IPS-18a (cell line): Measurements from ENCODE around the gene SOX9.

Experiments used
- H3K27ac ChIP-seq: one replicate; pipeline ENCODE4 v1.5.1; 2013; ENCODE audit warnings: low read length
- H3K27me3 ChIP-seq: one replicate; pipeline ENCODE4 v1.6.1; 2013; ENCODE audit warnings: mild to moderate bottlenecking, low read length; ENCODE audit not compliant: control insufficient read depth, insufficient read depth
- H3K36me3 ChIP-seq: one replicate; pipeline ENCODE4 v1.6.1; 2013; ENCODE audit warnings: low read depth, low read length; ENCODE audit not compliant: control insufficient read depth
- H3K4me1 ChIP-seq: one replicate; pipeline ENCODE4 v1.6.1; 2013; ENCODE audit warnings: low read depth, low read length; ENCODE audit not compliant: control insufficient read depth
- H3K4me3 ChIP-seq: one replicate; pipeline ENCODE4 v1.5.1; 2013; ENCODE audit warnings: low read length
- H3K9ac ChIP-seq: one replicate; pipeline ENCODE4 v1.6.1; 2013; ENCODE audit warnings: mild to moderate bottlenecking, low read length, moderate library complexity
- H3K9me3 ChIP-seq: one replicate; pipeline ENCODE4 v1.6.1; 2013; ENCODE audit warnings: low read depth, low read length; ENCODE audit not compliant: control insufficient read depth

Gene SOX9

DNA sequence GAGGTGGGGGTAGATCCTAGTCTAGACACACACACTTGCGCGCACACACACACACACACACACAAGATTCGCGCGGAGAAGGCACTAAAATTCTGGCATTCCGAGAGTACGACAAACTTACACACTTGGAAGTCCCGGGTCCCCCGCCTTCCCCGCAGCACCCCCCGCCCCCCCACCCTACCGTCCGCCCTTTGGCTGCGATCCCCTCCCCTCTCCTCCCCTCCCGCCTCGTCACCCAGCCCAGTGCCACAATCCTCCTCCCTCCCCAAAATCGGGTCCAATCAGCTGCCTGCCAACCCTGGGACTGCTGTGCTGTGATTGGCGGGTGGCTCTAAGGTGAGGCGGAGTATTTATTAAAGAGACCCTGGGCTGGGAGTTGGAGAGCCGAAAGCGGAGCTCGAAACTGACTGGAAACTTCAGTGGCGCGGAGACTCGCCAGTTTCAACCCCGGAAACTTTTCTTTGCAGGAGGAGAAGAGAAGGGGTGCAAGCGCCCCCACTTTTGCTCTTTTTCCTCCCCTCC lies at the start of gene SOX9:
TSS of gene SOX9 (plus strand) at position 379 of the 522 bp plus-strand sequence. CDS start 372 bp downstream, outside the sequence.
- no peak within 1 kb of the TSS for H3K27ac ChIP-seq
- peaks cover 63% of the 10 kb centered on the region for H3K27me3 ChIP-seq
- peak within 1 kb of the TSS; percentile 88 for H3K4me3 ChIP-seq
- H3K36me3 ChIP-seq: no peaks in the 10 kb centered on the region
- H3K9ac ChIP-seq: peak within 1 kb of the TSS; percentile 22
- H3K4me1 ChIP-seq: peaks cover 27% of the 10 kb centered on the region
- H3K9me3 ChIP-seq: no peaks in the 10 kb centered on the region

DNA sequence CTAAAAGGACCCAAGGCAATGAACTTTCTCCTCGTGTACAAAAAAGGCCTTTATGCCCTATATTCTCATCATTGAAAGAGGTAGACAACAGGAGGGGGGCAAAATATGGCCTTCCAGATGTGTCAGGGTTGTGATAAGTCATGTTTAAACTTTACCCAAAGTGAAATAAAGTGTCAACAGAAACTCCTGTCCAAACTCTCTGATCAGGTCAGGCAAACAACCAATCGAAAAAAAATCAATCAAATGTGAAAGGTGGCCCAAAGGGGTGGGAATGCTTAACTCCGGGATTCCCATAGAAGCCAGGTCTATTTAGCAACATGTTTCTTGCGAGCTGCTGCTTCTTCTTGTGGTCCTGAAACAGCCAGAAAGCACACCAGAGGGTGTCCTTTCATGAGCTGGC lies 49.5 kb upstream of the SOX9 start:
- Histone ChIP-seq H3K4me1 (no peaks in the 10 kb centered on the region), H3K27ac (no peak overlapping the region), H3K9ac (no peak overlapping the region), H3K4me3 (no peak overlapping the region), H3K9me3 (no peaks in the 10 kb centered on the region), H3K36me3 (no peaks in the 10 kb centered on the region), H3K27me3 (no peaks in the 10 kb centered on the region)

DNA sequence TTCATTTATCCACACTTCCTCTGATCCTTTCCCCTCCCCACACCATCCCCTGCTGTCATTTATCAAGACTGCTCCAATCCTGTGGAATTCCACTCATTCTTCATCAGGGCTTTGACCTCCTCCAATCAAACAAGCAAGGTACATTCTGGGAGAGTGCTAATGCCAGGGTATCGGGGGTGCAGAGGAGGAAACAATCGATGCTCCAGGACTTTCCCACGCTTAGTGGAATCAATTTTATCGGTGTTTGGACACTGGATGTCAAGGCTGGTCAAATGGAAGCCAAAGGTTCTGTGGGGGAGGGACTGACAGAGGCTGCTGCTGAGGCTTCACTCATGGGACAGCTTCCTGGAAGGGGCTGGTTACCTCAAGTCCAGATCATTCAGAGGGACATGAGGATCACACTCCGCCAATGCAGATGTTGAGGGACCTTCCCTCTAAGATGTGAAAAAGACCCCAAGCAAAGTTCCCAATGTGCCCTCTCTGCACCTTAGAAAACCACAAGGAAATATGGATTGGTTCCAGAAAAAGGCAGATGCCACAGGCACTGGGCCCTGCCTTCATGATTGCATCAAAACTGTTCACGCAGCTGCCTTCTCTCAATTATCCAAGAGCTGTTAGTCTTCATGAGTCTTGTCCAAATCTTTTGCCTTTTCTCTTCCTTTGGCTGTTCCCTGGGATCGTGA lies 44.7 kb upstream of the SOX9 start:
- no peak overlapping the region for H3K27ac ChIP-seq
- H3K9ac ChIP-seq: no peak overlapping the region
- no peak overlapping the region for H3K4me3 ChIP-seq
- H3K9me3 ChIP-seq: no peaks in the 10 kb centered on the region
- H3K4me1 ChIP-seq: no peaks in the 10 kb centered on the region
- no peaks in the 10 kb centered on the region for H3K27me3 ChIP-seq
- H3K36me3 ChIP-seq: no peaks in the 10 kb centered on the region

DNA sequence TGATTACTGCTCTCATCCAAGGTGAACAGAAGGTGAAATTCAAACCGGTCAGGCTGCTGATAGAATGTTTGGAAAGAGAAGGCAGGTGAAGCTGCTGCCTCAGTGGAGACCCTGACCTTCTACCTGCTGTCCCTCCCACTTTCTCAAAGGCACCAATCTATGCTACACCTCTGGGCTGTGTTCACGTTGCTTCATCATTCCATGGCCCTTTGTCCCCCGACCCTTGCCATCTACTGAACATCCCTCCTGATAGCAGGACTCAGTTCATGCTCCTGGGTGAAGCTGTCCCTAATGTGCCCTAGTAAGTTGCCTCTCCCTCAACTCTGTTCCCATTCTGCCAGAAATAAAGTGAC lies 44.2 kb upstream of the SOX9 start:
- H3K9me3 ChIP-seq: no peaks in the 10 kb centered on the region
- no peaks in the 10 kb centered on the region for H3K27me3 ChIP-seq
- no peak overlapping the region for H3K9ac ChIP-seq
- no peak overlapping the region for H3K4me3 ChIP-seq
- H3K4me1 ChIP-seq: no peaks in the 10 kb centered on the region
- H3K27ac ChIP-seq: no peak overlapping the region
- H3K36me3 ChIP-seq: no peaks in the 10 kb centered on the region

DNA sequence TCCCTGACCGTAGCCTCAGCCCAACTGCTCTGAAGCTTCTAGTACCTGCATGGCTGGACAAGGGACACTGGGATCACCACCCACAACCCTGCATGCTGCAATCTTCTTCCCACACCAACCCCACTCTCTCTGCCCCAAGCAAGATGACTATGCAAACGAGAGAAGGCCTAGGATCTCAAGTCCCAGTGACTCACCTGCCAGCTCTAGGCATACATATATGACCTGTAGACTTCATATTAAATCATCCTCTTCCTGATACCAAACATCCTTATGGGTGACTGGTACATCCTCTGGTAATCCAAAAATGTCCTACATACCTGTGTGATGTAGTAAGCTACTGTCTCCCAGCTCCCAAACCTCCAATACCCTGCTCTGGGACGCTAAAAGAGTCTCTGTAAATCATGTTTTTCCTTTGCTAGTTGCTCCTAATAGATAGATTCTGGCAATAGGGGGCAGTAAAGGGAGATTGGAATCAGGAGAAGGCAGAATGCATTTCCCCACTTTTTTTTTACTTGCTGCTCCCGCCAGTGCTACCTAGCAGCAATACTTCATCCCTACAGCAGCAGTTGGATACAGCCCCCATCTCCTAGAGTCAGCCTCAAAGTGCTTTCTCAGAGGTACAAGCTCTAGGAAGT lies 43.4 kb upstream of the SOX9 start:
- no peaks in the 10 kb centered on the region for H3K4me1 ChIP-seq
- H3K4me3 ChIP-seq: no peak overlapping the region
- no peak overlapping the region for H3K9ac ChIP-seq
- no peaks in the 10 kb centered on the region for H3K9me3 ChIP-seq
- H3K27me3 ChIP-seq: no peaks in the 10 kb centered on the region
- H3K36me3 ChIP-seq: no peaks in the 10 kb centered on the region
- H3K27ac ChIP-seq: no peak overlapping the region

DNA sequence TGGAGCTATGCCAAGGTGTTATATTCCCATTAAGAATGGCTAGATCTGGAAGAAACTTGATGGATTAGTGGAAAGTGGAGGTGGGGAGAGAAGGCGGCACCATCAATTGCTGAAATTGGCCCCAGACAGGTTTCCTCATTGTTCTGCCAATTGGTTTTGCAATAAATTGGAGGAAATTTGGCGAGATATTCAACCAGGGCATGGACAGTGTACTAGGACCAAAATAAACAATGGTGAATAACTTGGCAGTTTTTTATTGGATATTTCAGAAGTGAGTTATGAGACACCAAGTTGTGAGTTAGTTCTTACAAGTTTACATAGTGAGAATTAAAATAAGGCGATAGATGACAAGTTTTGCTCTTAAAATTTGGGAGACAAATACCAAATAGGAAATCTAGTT lies 41.1 kb upstream of the SOX9 start:
- H3K9ac ChIP-seq: no peak overlapping the region
- H3K27ac ChIP-seq: no peak overlapping the region
- no peaks in the 10 kb centered on the region for H3K36me3 ChIP-seq
- no peak overlapping the region for H3K4me3 ChIP-seq
- H3K4me1 ChIP-seq: no peaks in the 10 kb centered on the region
- H3K9me3 ChIP-seq: no peaks in the 10 kb centered on the region
- H3K27me3 ChIP-seq: no peaks in the 10 kb centered on the region

DNA sequence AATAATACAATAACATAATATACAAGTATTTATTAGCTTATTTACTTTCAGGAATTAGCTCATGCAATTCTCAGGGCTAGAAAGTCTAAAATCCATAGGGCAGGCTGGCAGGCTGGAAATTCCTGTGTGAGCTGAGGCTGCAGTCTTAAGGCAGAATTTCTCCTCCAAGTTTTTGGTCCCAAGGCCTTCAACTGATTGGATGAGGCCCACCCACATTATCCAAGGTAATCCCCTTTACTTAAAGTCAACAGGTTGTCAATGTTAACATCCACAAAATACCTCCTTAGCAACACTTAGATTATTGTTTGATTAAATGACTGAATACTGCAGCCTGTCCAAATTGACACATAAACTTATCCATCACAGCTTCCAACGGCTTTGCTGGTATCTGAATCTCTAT lies 32.9 kb upstream of the SOX9 start:
- no peak overlapping the region for H3K4me3 ChIP-seq
- no peaks in the 10 kb centered on the region for H3K27me3 ChIP-seq
- H3K27ac ChIP-seq: no peak overlapping the region
- no peaks in the 10 kb centered on the region for H3K4me1 ChIP-seq
- no peaks in the 10 kb centered on the region for H3K9me3 ChIP-seq
- H3K9ac ChIP-seq: no peak overlapping the region
- no peaks in the 10 kb centered on the region for H3K36me3 ChIP-seq

DNA sequence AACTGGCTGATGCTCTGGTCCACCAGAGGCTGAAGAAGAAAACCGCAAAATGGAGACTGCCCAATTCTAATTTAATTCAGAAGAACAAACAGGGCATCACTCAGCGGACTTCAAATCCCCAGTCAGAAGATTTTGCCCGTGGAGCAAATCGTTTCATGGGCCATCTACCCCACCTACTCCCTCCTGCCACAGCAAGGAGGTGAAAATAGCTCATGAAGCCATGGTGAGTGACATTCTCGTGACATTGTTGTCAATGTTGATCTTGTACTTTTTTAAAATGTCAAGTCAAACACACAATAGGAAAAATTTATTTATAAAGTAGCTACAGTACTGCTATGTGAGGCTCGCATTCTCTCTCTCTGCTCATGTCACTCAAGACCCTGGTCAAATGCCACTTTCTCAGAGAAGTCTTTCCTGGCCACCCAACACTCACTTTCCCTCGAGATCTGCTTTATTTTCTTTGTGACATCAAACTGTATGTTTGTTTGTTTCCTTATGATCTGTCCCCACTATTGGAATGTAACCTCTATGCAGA lies 31.3 kb upstream of the SOX9 start:
- H3K27me3 ChIP-seq: no peaks in the 10 kb centered on the region
- no peaks in the 10 kb centered on the region for H3K4me1 ChIP-seq
- no peaks in the 10 kb centered on the region for H3K36me3 ChIP-seq
- H3K27ac ChIP-seq: no peak overlapping the region
- no peak overlapping the region for H3K9ac ChIP-seq
- H3K9me3 ChIP-seq: no peaks in the 10 kb centered on the region
- H3K4me3 ChIP-seq: no peak overlapping the region

DNA sequence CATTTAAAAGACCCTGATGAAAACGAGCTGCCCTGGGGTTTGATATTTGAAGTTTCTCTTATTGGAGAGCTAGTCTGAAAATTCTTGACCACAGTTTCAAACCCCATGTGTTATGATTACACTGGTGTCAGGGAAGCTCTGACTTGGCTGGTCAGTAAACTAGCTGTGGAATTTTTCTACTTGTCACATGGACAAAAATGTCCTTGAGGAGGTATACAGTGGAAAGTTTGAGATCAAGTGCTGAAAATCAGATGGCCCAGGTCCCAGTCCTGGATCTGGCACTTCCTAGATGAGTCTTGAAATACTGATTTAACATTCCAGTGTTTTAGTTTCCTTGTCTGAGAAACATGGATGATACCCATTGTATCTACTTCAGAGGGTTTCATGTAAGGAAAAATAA lies 30.7 kb upstream of the SOX9 start:
- Histone ChIP-seq H3K27ac (no peak overlapping the region), H3K4me3 (no peak overlapping the region), H3K4me1 (no peaks in the 10 kb centered on the region), H3K36me3 (no peaks in the 10 kb centered on the region), H3K27me3 (no peaks in the 10 kb centered on the region), H3K9me3 (no peaks in the 10 kb centered on the region), H3K9ac (no peak overlapping the region)

DNA sequence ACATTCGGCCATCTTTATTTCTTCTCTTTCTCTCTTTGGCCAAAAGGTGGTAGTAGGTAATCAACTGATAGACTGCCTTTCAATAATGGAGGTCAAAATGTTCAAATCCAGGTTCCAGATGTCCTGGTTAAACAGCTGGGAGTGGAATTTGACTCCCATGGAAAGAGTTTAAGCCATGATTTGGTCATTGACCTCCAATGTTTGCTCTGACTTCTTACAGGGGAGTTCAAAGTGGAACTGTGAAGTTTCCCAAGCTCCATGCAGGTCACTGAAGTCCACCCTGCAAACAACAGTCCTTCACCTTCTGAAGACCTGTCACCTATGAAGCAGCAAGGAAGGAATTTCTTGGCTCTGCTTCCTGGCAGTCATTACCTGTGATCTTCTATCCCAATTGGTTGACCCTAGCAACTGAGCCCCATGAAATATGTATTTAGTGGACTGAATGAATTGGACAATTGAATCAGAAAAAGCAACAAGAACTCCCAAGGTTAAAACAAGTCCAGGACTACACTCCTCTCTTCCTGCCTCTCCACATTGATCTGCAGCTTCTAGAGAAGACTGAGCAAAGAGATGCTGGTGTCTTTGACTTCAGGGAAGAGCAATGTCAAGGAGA lies 28.0 kb upstream of the SOX9 start:
- no peak overlapping the region for H3K27ac ChIP-seq
- H3K9ac ChIP-seq: no peak overlapping the region
- no peaks in the 10 kb centered on the region for H3K9me3 ChIP-seq
- H3K36me3 ChIP-seq: no peaks in the 10 kb centered on the region
- H3K27me3 ChIP-seq: no peaks in the 10 kb centered on the region
- no peaks in the 10 kb centered on the region for H3K4me1 ChIP-seq
- no peak overlapping the region for H3K4me3 ChIP-seq

DNA sequence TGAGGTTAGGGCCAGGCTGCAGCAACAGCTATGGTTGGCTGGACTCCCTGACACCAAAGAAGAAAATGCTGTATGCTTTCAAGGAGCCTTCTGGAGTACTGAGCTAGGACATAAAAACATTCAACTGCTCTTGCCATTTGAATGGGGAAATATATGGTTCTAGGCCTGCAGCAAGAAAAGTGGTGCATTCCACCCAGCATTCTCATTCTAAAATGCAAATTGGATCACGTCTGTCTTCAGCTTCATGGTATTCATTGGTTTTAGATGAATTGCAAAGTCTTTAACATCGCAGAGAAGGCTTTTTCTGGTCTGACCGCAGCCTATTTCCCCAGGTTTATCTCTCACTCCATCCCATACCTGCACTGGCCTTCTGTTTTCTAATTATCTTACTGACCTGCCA lies 27.1 kb upstream of the SOX9 start:
- Histone ChIP-seq H3K9ac (no peak overlapping the region), H3K36me3 (no peaks in the 10 kb centered on the region), H3K27me3 (no peaks in the 10 kb centered on the region), H3K4me3 (no peak overlapping the region), H3K27ac (no peak overlapping the region), H3K9me3 (no peaks in the 10 kb centered on the region), H3K4me1 (no peaks in the 10 kb centered on the region)
